Endothelial cell of umbilical vein (primary cell): ENCODE data around the gene CCDC187. TPM values are rescaled to one million over a fixed set of nuclear protein-coding genes. Genes with fewer than 3 reads are reported as not detected.

ENCODE experiments used
- BruUV-seq: library from RNA; stranded (reverse); fragments of 400-500 nt; replicated peaks from 2 replicates; lab custom pipeline; 2021; lab: Mats Ljungman, UMichigan
- CTCF ChIA-PET: fragments of 300-600, 350-600 bp; sonication (Branson Sonifier 250); formaldehyde crosslinking; loops from one replicate; lab custom pipeline; 2021; ENCODE audit warnings: antibody characterized with exemption, inconsistent platforms; lab: Charles Lee
- POLR2A ChIA-PET: fragments of 300-600, 350-600 bp; sonication (Branson Sonifier 250); formaldehyde crosslinking; loops from one replicate; lab custom pipeline; 2021; ENCODE audit warnings: antibody characterized with exemption, inconsistent platforms; lab: Charles Lee
- DNase-seq: peaks from one replicate; pipeline ENCODE4 v3.0.0-alpha.2; 2011; ENCODE audit warnings: low read depth, low spot score
- FAIRE-seq: peaks from 2 replicates; lab custom pipeline; 2011; peaks lifted over from hg19 to GRCh38; lab: Jason Lieb, UNC
- H2AFZ ChIP-seq: 2 replicates; pipeline ENCODE4 v1.6.0; 2012; ENCODE audit warnings: low read depth, low read length, control low read depth, inconsistent platforms
- H3K27ac ChIP-seq: 2 replicates; pipeline ENCODE4 v1.5.1; 2011; ENCODE audit warnings: low read depth, mild to moderate bottlenecking, control low read depth, low read length, moderate library complexity; ENCODE audit not compliant: insufficient read depth
- H3K27me3 ChIP-seq, 2 experiments: 2 replicates each; pipeline versions ENCODE4 v1.6.0 to v1.6.1; 2011; ENCODE audit warnings: low read length in 2 of 2, mixed read lengths in 1 of 2; ENCODE audit not compliant: control insufficient read depth in 2 of 2, insufficient read depth in 2 of 2
- H3K36me3 ChIP-seq, 2 experiments: 2 replicates in 1 of 2; 3 replicates in 1 of 2; pipeline ENCODE4 v1.5.1; 2011; ENCODE audit warnings: low read length in 2 of 2, mild to moderate bottlenecking in 1 of 2, moderate library complexity in 1 of 2; ENCODE audit not compliant: control insufficient read depth in 2 of 2, insufficient read depth in 2 of 2; ENCODE audit errors: extremely low read depth in 1 of 2
- H3K4me1 ChIP-seq: 3 replicates; pipeline ENCODE4 v1.5.1; 2011; ENCODE audit warnings: mild to moderate bottlenecking, low read length; ENCODE audit not compliant: control insufficient read depth, insufficient read depth; ENCODE audit errors: extremely low read depth
- H3K4me2 ChIP-seq: 2 replicates; pipeline ENCODE4 v1.6.1; 2011; ENCODE audit warnings: low read length, control low read depth, mixed read lengths; ENCODE audit not compliant: insufficient read depth
- H3K4me3 ChIP-seq, 3 experiments: fragments of 200-600 bp in 1 of 3; sonication (generic), shearing (Covaris generic) in 1 of 3; replicated peaks in 1 of 3; 2 replicates each; pipeline ENCODE4 v1.5.1; 2011 to 2016; ENCODE audit warnings: control low read depth in 3 of 3, low read length in 3 of 3, mild to moderate bottlenecking in 2 of 3, inconsistent platforms in 1 of 3, low read depth in 1 of 3, moderate library complexity in 1 of 3; ENCODE audit not compliant: insufficient read depth in 1 of 3
- H3K79me2 ChIP-seq: 2 replicates; pipeline ENCODE4 v1.6.0; 2012; ENCODE audit warnings: low read length, inconsistent platforms; ENCODE audit not compliant: control insufficient read depth, insufficient read depth
- H3K9ac ChIP-seq: replicated peaks from 2 replicates; pipeline ENCODE3; 2011; ENCODE audit warnings: low read length, control low read depth; ENCODE audit not compliant: insufficient read depth; ENCODE audit errors: extremely low read depth
- H3K9me1 ChIP-seq: replicated peaks from 3 replicates; pipeline ENCODE4 v1.6.0; 2011; ENCODE audit warnings: mild to moderate bottlenecking, low read length; ENCODE audit not compliant: control insufficient read depth, insufficient read depth; ENCODE audit errors: extremely low read depth
- H3K9me3 ChIP-seq: replicated peaks from 2 replicates; pipeline ENCODE4 v1.5.1; 2012; ENCODE audit warnings: low read length, inconsistent platforms; ENCODE audit not compliant: control insufficient read depth, insufficient read depth
- H4K20me1 ChIP-seq: replicated peaks from 2 replicates; pipeline ENCODE3; 2011; ENCODE audit warnings: mild to moderate bottlenecking, low read length; ENCODE audit not compliant: control insufficient read depth, insufficient read depth; ENCODE audit errors: extremely low read depth
- CTCF ChIP-seq, 2 donors: IDR thresholded peaks; 1 replicate in 1 of 2; 2 replicates in 1 of 2; pipeline ENCODE4 v1.5.1; 2011; ENCODE audit warnings: low read length in 2 of 2, mild to moderate bottlenecking in 2 of 2, moderate library complexity in 2 of 2, control low read depth in 1 of 2, inconsistent platforms in 1 of 2, low read depth in 1 of 2; ENCODE audit not compliant: insufficient read depth in 1 of 2; ENCODE audit errors: extremely low read depth in 1 of 2
- EZH2 ChIP-seq: IDR thresholded peaks from 2 replicates; pipeline ENCODE4 v1.6.1; 2012; ENCODE audit warnings: borderline replicate concordance, low read depth, mild to moderate bottlenecking, moderate library complexity, low read length, inconsistent platforms; ENCODE audit not compliant: severe bottlenecking
- FOS ChIP-seq: IDR thresholded peaks from 2 replicates; pipeline ENCODE4 v1.6.1; 2011; ENCODE audit warnings: mild to moderate bottlenecking, low read length, moderate library complexity, borderline replicate concordance; ENCODE audit not compliant: insufficient read depth
- GATA2 ChIP-seq: IDR thresholded peaks from 2 replicates; pipeline ENCODE4 v1.7.0; 2011; ENCODE audit warnings: low read depth, mild to moderate bottlenecking, moderate library complexity, mixed read lengths, low read length; ENCODE audit not compliant: insufficient read length, insufficient read depth
- JUN ChIP-seq: IDR thresholded peaks from 2 replicates; pipeline ENCODE4 v1.6.1; 2011; ENCODE audit warnings: borderline replicate concordance, low read depth; ENCODE audit not compliant: insufficient read length, insufficient read depth
- MAX ChIP-seq: IDR thresholded peaks from 2 replicates; pipeline ENCODE4 v1.6.1; 2011; ENCODE audit not compliant: insufficient read depth, insufficient read length
- MYC ChIP-seq: IDR thresholded peaks from one replicate; pipeline ENCODE4 v1.6.1; 2011; ENCODE audit warnings: mild to moderate bottlenecking, low read depth, low read length
- POLR2A ChIP-seq: IDR thresholded peaks from 2 replicates; pipeline ENCODE4 v1.6.1; 2012; ENCODE audit warnings: low read depth, mild to moderate bottlenecking, control low read depth, low read length
- POLR2AphosphoS5 ChIP-seq: IDR thresholded peaks from 2 replicates; pipeline ENCODE4 v1.6.1; 2012; ENCODE audit warnings: low read depth, mild to moderate bottlenecking, control low read depth, low read length, moderate library complexity; ENCODE audit not compliant: insufficient read depth
- dilution Hi-C: fragments of 300-500 bp; cut with MboI; formaldehyde crosslinking; loops from one replicate; pipeline ENCODE4 v1.15.0; 2019; ENCODE audit warnings: low sequenced_read_pairs; ENCODE audit not compliant: extremely low pct_ligation_motif_present
- intact Hi-C: fragments of 100-400 bp; cut with micrococcal nuclease; formaldehyde crosslinking; loops from one replicate; pipeline ENCODE4 v1.10.0; 2022
- polyA plus RNA-seq, 4 experiments: library from polyadenylated mRNA; depleted of rRNA in 3 of 4; stranded (reverse) in 3 of 4; unstranded in 1 of 4; fragments of >200 nt; gene quantifications; 2 replicates each; pipeline versions ENCODE4 v1.2.1 to v1.2.3, GENCODE V29; 2011 to 2012; ENCODE audit warnings: missing spikeins in 1 of 4
- total RNA-seq: library from RNA; stranded (reverse); gene quantifications from 2 replicates; pipeline ENCODE4 v1.2.3, GENCODE V29; 2021

CCDC187 gene
- total and polyA plus RNA-seq, 2 donors (not counting 3 experiments of a cell fraction or from before 2014, with no cell fraction given), result not detected

- Histone ChIP-seq H3K27me3 (no peaks in the 10 kb centered on the region), H3K9me1 (no peaks in the 10 kb centered on the region), H3K79me2 (no peaks in the 10 kb centered on the region), H3K4me3 (no peak overlapping the region), H3K9ac (no peak overlapping the region), H2AFZ (no peak overlapping the region), H4K20me1 (no peaks in the 10 kb centered on the region), H3K36me3 (peaks cover 0 to 3% of the 10 kb centered on the region in 2 experiments), H3K4me2 (no peak overlapping the region), H3K9me3 (no peaks in the 10 kb centered on the region), H3K4me1 (peaks cover 7% of the 10 kb centered on the region), H3K27ac (no peak overlapping the region)
- ChIA-PET POLR2A (no interaction called here), CTCF (interaction anchor here (0.8 to 1.9 kb wide), 7 partner anchors 15 to 91 kb away, joined by 3 to 8 read pairs (median 4); no protein-coding TSS in a partner anchor)
- BruUV-seq, result no TSS peak
- FAIRE-seq (no peak), DNase-seq (no peak)
- intact Hi-C loops (no loop called here), dilution Hi-C loops (no loop called here)
- TF ChIP-seq GATA2, result no peak
- TF ChIP-seq MYC, result no peak
- TF ChIP-seq POLR2A, result no peak
- TF ChIP-seq CTCF (IDR thresholded peaks at IDR 0.05; ENCODE audit: extremely low read depth in 1 of 2, insufficient read depth in 1 of 2, low read depth in 1 of 2, low read length in 2 of 2), result no peak
- no peak for TF ChIP-seq EZH2
Measured at GRCh38 chr9:136223871-136224640, 79.8 kb downstream of the CCDC187 start.

DNA sequence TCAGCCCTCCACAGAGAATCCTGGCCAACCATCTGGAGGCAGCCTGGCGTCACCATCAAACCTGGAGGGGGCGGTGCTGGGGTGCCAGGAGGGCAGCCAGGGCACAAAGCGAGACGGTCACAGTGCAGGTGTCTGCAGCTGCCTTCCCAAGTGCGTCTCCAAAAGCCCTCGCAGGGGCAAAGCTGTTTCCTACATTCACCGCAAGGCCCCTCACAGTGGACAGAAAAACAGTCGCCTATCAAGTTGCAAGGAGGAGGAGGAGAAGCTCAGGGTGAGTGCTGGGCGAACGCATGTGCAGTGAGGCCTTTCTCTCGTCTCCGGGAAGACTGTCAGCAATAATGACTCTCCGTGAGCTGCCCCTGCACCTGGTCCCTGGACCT is 81.0 kb downstream of the CCDC187 start:
- no TSS peak for BruUV-seq
- TF ChIP-seq MAX (no peak), POLR2A (no peak), MYC (no peak), CTCF (IDR thresholded peaks at IDR 0.05; ENCODE audit: extremely low read depth in 1 of 2, insufficient read depth in 1 of 2, low read depth in 1 of 2, low read length in 2 of 2) (no peak), FOS (no peak), EZH2 (no peak), GATA2 (no peak), POLR2AphosphoS5 (no peak), JUN (no peak)
- intact Hi-C loops, result no loop called here

More for the DNA sequence above, 81.0 kb downstream of the CCDC187 start:
- H3K4me1 ChIP-seq, result no peaks in the 10 kb centered on the region
- CTCF ChIA-PET, result interaction anchor here (0.8 to 1.9 kb wide), 4 partner anchors 36 to 89 kb away, joined by 3 to 6 read pairs (median 4); no protein-coding TSS in a partner anchor
- POLR2A ChIA-PET, result no interaction called here
- H3K9me1 ChIP-seq, result no peaks in the 10 kb centered on the region
- no peaks in the 10 kb centered on the region for H3K27me3 ChIP-seq
- DNase-seq, result no peak
- dilution Hi-C loops, result no loop called here
- no peak overlapping the region for H2AFZ ChIP-seq
- no peaks in the 10 kb centered on the region for H3K79me2 ChIP-seq
- FAIRE-seq, result no peak
- peaks cover 0 to 3% of the 10 kb centered on the region in 2 experiments for H3K36me3 ChIP-seq
- H4K20me1 ChIP-seq, result no peaks in the 10 kb centered on the region
- no peak overlapping the region for H3K4me2 ChIP-seq
- H3K27ac ChIP-seq, result no peak overlapping the region
- H3K9ac ChIP-seq, result no peak overlapping the region
- H3K4me3 ChIP-seq, result no peak overlapping the region
- H3K9me3 ChIP-seq, result no peaks in the 10 kb centered on the region
